ENCODE results near the gene ADH5. TPM values are rescaled to one million over a fixed set of nuclear protein-coding genes. Genes with fewer than 3 reads are reported as not detected.
"Not testable (repeated sequence)": the region's sequence is repeated elsewhere in the genome, so short reads cannot be mapped to it uniquely, and the experiment has no call there.

Gene ADH5
- total and polyA plus RNA-seq, 10 of the 15 experiments (the other 5 are each of a cell fraction or from before 2014, with no cell fraction given): 48.5 to 159 (median 95.3) TPM

DNA sequence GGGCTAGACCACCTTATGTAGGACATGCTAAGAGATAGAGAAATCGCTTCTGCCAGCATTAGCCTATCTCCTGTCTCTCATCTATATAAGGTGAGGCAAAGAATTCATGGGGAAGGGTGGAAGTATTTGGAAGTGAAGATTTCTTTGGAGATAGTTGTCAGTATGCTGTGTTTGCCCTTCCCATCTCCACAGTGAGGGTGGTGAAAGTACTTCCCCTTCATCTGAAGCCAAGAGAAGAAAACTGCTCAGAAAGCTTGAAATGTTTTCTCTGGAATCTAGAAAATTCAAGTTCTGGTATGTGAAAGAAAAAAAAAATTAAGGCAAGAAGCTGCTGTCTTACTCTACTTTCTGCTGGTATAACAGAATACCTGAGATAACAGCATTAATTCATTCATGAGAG, 12.3 kb upstream of the ADH5 start:
- ChIA-PET CTCF (no interaction called here), RAD21 (ENCODE audit: unreplicated experiment) (interaction anchor here (1.2 kb wide), 1 partner anchor 13 kb away, joined by 4 read pairs; the partner anchor contains the start of gene ADH5), POLR2A (no interaction called here), SMC1A (ENCODE audit: uncharacterized antibody, unreplicated experiment) (interaction anchor here (1.0 to 1.2 kb wide), 3 partner anchors 10 to 759 kb away, joined by 3 read pairs; no protein-coding TSS in a partner anchor)
- no peak for ATAC-seq
- FAIRE-seq: no peak
- Histone ChIP-seq H3K79me2 (ENCODE audit: control insufficient read depth, insufficient read depth, low read length) (no peaks in the 10 kb centered on the region), H3K27ac (ENCODE audit: control insufficient read depth, insufficient read depth) (no peak overlapping the region), H3K9me3 (replicated peaks; ENCODE audit: control insufficient read depth, insufficient read depth, low read length) (no peaks in the 10 kb centered on the region), H3K4me2 (ENCODE audit: control insufficient read depth, insufficient read depth) (no peak overlapping the region), H4K20me1 (ENCODE audit: control insufficient read depth, insufficient read depth) (no peaks in the 10 kb centered on the region), H3K9ac (ENCODE audit: control insufficient read depth, insufficient read depth, low read length) (no peak overlapping the region), H3K27me3 (replicated peaks in 1 of 2; ENCODE audit: control insufficient read depth in 2 of 2, insufficient read depth in 2 of 2, low read length in 1 of 2) (no peaks in the 10 kb centered on the region), H3K4me3 (no peak overlapping the region), H3K36me3 (ENCODE audit: control insufficient read depth in 2 of 2, insufficient read depth in 2 of 2, low read length in 1 of 2) (no peaks in the 10 kb centered on the region), H3K4me1 (ENCODE audit: control insufficient read depth, insufficient read depth, low read length) (no peaks in the 10 kb centered on the region), H2AFZ (ENCODE audit: control insufficient read depth, low read depth, low read length) (no peak overlapping the region)
- BruUV-seq (replicated peaks): no TSS peak
- TF ChIP-seq PKNOX1 (IDR thresholded peaks at IDR 0.05): no peak
- TF ChIP-seq, protein P1, sequence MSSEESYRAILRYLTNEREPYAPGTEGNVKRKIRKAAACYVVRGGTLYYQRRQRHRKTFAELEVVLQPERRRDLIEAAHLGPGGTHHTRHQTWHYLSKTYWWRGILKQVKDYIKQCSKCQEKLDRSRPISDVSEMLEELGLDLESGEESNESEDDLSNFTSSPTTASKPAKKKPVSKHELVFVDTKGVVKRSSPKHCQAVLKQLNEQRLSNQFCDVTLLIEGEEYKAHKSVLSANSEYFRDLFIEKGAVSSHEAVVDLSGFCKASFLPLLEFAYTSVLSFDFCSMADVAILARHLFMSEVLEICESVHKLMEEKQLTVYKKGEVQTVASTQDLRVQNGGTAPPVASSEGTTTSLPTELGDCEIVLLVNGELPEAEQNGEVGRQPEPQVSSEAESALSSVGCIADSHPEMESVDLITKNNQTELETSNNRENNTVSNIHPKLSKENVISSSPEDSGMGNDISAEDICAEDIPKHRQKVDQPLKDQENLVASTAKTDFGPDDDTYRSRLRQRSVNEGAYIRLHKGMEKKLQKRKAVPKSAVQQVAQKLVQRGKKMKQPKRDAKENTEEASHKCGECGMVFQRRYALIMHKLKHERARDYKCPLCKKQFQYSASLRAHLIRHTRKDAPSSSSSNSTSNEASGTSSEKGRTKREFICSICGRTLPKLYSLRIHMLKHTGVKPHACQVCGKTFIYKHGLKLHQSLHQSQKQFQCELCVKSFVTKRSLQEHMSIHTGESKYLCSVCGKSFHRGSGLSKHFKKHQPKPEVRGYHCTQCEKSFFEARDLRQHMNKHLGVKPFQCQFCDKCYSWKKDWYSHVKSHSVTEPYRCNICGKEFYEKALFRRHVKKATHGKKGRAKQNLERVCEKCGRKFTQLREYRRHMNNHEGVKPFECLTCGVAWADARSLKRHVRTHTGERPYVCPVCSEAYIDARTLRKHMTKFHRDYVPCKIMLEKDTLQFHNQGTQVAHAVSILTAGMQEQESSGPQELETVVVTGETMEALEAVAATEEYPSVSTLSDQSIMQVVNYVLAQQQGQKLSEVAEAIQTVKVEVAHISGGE (CRISPR knock-in tag; IDR thresholded peaks at IDR 0.05): no peak
- DNase-seq (ENCODE audit: low read depth, low spot score): no peak
- intact Hi-C loops (cut with micrococcal nuclease; ENCODE audit: unreplicated experiment) (no loop called here), in situ Hi-C loops (cut with MboI) (no loop called here)
- WGBS (ENCODE audit: insufficient coverage, insufficient replicate concordance, low lambda C conversion rate, missing lambda C conversion rate): 0% methylated on average over 1 of the region's 1 CpG

DNA sequence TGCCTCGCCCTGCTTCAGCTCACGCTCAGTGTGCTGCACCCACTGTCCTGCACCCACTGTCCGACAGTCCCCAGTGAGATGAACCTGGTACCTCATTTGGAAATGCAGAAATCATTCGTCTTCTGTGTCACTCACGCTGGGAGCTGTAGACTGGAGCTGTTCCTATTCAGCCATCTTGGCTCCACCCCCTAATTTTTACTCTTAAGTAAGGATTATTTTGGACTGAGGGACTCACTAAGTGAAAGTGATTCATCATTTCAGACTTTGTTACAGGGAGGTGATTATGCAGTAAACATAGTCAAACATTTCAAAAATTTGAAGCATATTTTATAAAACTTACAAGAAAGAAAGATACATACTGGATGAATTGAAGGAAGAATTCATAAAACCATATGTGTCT, 11.2 kb upstream of the ADH5 start:
- H3K4me2 ChIP-seq (ENCODE audit: control insufficient read depth, insufficient read depth); intact Hi-C loops (cut with micrococcal nuclease; ENCODE audit: unreplicated experiment): not testable (repeated sequence)
- 57% methylated on average over 5 of the region's 5 CpGs for WGBS (ENCODE audit: insufficient coverage, insufficient replicate concordance, low lambda C conversion rate, missing lambda C conversion rate)

More for the DNA sequence above, 11.2 kb upstream of the ADH5 start:
- ChIA-PET CTCF (interaction anchor here (0.6 kb wide), 1 partner anchor 104 kb away, joined by 3 read pairs; the partner anchor contains the start of gene METAP1), SMC1A (ENCODE audit: uncharacterized antibody, unreplicated experiment) (interaction anchor here (1.1 kb wide), 1 partner anchor 305 kb away, joined by 3 read pairs; no protein-coding TSS in a partner anchor), RAD21 (ENCODE audit: unreplicated experiment) (interaction anchor here (1.2 kb wide), 1 partner anchor 12 kb away, joined by 4 read pairs; the partner anchor contains the start of gene ADH5)
- FAIRE-seq; BruUV-seq (replicated peaks); H3K9ac ChIP-seq (ENCODE audit: control insufficient read depth, insufficient read depth, low read length); H2AFZ ChIP-seq (ENCODE audit: control insufficient read depth, low read depth, low read length); H3K36me3 ChIP-seq (ENCODE audit: control insufficient read depth in 2 of 2, insufficient read depth in 2 of 2, low read length in 1 of 2); H3K27ac ChIP-seq (ENCODE audit: control insufficient read depth, insufficient read depth); H3K9me3 ChIP-seq (replicated peaks; ENCODE audit: control insufficient read depth, insufficient read depth, low read length); H4K20me1 ChIP-seq (ENCODE audit: control insufficient read depth, insufficient read depth); H3K4me3 ChIP-seq; H3K4me1 ChIP-seq (ENCODE audit: control insufficient read depth, insufficient read depth, low read length); POLR2A ChIA-PET; ATAC-seq; H3K79me2 ChIP-seq (ENCODE audit: control insufficient read depth, insufficient read depth, low read length); DNase-seq (ENCODE audit: low read depth, low spot score); H3K27me3 ChIP-seq (replicated peaks in 1 of 2; ENCODE audit: control insufficient read depth in 2 of 2, insufficient read depth in 2 of 2, low read length in 1 of 2): not testable (repeated sequence)
- in situ Hi-C loops (cut with MboI): loop anchor here (25.0 kb wide), 1 partner anchor 837 kb away; the partner anchor contains the start of gene DNAJB14

All from GM12878 (cell line).